ENCODE measurements around the gene TTI1. TPM values are rescaled to one million over a fixed set of nuclear protein-coding genes. Genes with fewer than 3 reads are reported as not detected.

TTI1 gene
- polyA plus RNA-seq, 1 of the 3 experiments (the other 2 are of a cell fraction), result 15.6 TPM

DNA sequence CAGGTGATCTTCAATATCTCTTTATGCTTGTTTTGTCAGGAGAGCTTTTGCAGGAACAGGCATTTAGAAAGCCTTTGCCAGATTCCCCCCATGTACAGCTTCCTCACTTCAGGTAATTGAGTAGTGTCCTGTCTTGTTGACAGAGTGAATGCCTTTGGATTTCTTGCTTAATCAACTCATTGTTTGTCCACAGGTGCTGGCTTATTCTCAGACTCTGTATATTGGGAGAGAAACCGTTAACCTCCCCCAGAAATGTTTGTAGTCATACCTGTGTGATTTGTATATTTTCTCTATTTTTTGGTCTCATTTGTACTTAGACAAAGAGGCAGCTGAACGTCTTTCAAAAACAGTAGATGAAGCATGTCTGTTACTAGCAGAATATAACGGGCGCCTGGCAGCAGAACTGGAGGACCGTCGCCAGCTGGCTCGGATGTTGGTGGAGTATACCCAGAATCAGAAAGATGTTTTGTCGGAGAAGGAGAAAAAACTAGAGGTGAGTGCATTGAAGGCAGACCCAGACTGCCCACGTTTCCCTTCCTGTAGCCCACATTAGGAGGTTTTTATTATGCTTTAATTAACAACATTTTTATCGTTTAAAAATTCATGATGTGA lies 32.6 kb upstream of the TTI1 start:
- H3K4me2 ChIP-seq, result no peak overlapping the region
- H2AFZ ChIP-seq (ENCODE audit: low read depth), result no peak overlapping the region
- no peaks in the 10 kb centered on the region for H3K27me3 ChIP-seq (ENCODE audit: insufficient read depth)
- CTCF ChIA-PET, result interaction anchor here (1.3 to 32.1 kb wide), 9 partner anchors 8 to 256 kb away, joined by 3 to 725 read pairs (median 9); partner anchors contain the start of gene TGM2
- H3K9me3 ChIP-seq, result no peaks in the 10 kb centered on the region
- TF ChIP-seq MXI1 (IDR thresholded peaks at IDR 0.05; ENCODE audit: low read depth, low read length), result no peak
- TF ChIP-seq POLR2AphosphoS5 (IDR thresholded peaks at IDR 0.05; ENCODE audit: low read depth, low read length), result no peak
- no peak for TF ChIP-seq MEF2A (IDR thresholded peaks at IDR 0.05; ENCODE audit: borderline replicate concordance, low read depth)
- no peak for TF ChIP-seq SIN3A (IDR thresholded peaks at IDR 0.05; ENCODE audit: borderline replicate concordance, low read depth, low read length)
- TF ChIP-seq RXRA (IDR thresholded peaks at IDR 0.05; ENCODE audit: borderline replicate concordance, low read depth), result no peak
- TF ChIP-seq RAD21 (IDR thresholded peaks at IDR 0.05; ENCODE audit: low read length), result no peak
- TF ChIP-seq, protein P1, sequence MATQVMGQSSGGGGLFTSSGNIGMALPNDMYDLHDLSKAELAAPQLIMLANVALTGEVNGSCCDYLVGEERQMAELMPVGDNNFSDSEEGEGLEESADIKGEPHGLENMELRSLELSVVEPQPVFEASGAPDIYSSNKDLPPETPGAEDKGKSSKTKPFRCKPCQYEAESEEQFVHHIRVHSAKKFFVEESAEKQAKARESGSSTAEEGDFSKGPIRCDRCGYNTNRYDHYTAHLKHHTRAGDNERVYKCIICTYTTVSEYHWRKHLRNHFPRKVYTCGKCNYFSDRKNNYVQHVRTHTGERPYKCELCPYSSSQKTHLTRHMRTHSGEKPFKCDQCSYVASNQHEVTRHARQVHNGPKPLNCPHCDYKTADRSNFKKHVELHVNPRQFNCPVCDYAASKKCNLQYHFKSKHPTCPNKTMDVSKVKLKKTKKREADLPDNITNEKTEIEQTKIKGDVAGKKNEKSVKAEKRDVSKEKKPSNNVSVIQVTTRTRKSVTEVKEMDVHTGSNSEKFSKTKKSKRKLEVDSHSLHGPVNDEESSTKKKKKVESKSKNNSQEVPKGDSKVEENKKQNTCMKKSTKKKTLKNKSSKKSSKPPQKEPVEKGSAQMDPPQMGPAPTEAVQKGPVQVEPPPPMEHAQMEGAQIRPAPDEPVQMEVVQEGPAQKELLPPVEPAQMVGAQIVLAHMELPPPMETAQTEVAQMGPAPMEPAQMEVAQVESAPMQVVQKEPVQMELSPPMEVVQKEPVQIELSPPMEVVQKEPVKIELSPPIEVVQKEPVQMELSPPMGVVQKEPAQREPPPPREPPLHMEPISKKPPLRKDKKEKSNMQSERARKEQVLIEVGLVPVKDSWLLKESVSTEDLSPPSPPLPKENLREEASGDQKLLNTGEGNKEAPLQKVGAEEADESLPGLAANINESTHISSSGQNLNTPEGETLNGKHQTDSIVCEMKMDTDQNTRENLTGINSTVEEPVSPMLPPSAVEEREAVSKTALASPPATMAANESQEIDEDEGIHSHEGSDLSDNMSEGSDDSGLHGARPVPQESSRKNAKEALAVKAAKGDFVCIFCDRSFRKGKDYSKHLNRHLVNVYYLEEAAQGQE (IDR thresholded peaks at IDR 0.05; ENCODE audit: low read depth, low read length), result no peak
- TF ChIP-seq TEAD4 (IDR thresholded peaks at IDR 0.05; ENCODE audit: borderline replicate concordance, insufficient read depth), result no peak
- TF ChIP-seq RFX5 (IDR thresholded peaks at IDR 0.05; ENCODE audit: low read length), result no peak
- no peak for TF ChIP-seq CHD2 (IDR thresholded peaks at IDR 0.05; ENCODE audit: low read length, partially characterized antibody)
- TF ChIP-seq, protein P2, sequence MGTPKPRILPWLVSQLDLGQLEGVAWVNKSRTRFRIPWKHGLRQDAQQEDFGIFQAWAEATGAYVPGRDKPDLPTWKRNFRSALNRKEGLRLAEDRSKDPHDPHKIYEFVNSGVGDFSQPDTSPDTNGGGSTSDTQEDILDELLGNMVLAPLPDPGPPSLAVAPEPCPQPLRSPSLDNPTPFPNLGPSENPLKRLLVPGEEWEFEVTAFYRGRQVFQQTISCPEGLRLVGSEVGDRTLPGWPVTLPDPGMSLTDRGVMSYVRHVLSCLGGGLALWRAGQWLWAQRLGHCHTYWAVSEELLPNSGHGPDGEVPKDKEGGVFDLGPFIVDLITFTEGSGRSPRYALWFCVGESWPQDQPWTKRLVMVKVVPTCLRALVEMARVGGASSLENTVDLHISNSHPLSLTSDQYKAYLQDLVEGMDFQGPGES (IDR thresholded peaks at IDR 0.05; ENCODE audit: low read depth, low read length), result no peak
- TF ChIP-seq, protein P3, sequence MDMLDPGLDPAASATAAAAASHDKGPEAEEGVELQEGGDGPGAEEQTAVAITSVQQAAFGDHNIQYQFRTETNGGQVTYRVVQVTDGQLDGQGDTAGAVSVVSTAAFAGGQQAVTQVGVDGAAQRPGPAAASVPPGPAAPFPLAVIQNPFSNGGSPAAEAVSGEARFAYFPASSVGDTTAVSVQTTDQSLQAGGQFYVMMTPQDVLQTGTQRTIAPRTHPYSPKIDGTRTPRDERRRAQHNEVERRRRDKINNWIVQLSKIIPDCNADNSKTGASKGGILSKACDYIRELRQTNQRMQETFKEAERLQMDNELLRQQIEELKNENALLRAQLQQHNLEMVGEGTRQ (IDR thresholded peaks at IDR 0.05; ENCODE audit: borderline replicate concordance, low read depth, low read length), result no peak
- TF ChIP-seq, protein P4, sequence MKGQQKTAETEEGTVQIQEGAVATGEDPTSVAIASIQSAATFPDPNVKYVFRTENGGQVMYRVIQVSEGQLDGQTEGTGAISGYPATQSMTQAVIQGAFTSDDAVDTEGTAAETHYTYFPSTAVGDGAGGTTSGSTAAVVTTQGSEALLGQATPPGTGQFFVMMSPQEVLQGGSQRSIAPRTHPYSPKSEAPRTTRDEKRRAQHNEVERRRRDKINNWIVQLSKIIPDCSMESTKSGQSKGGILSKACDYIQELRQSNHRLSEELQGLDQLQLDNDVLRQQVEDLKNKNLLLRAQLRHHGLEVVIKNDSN (IDR thresholded peaks at IDR 0.05; ENCODE audit: borderline replicate concordance, low read depth), result no peak
- TF ChIP-seq EP300 (IDR thresholded peaks at IDR 0.05; ENCODE audit: borderline replicate concordance in 1 of 2, low read depth in 1 of 2, low read length in 1 of 2), result no peak
- WGBS (ENCODE audit: low lambda C conversion rate), result 97% methylated on average over 10 of the region's 10 CpGs
- H3K36me3 ChIP-seq (replicated peaks in 1 of 2; ENCODE audit: control insufficient read depth in 1 of 2, insufficient read depth in 2 of 2, low read length in 1 of 2), result peaks cover 82 to 89% of the 10 kb centered on the region in 2 experiments
- H3K4me1 ChIP-seq (ENCODE audit: control insufficient read depth in 1 of 2, insufficient read depth in 2 of 2, low read depth in 1 of 2, low read length in 1 of 2), result peaks cover 0 to 20% of the 10 kb centered on the region in 2 experiments; a peak in 2 of 4 replicates
- H3K27ac ChIP-seq (ENCODE audit: low read depth in 2 of 2, low read length in 1 of 2), result peak overlapping the region in 1 of 2 experiments; percentile 29; a peak in 2 of 4 replicates
- no peaks in the 10 kb centered on the region for H3K9me2 ChIP-seq
- no peak overlapping the region for H3K9ac ChIP-seq
- DNase-seq, result no peak
- POLR2A ChIA-PET, result no interaction called here
- no peaks in the 10 kb centered on the region for H4K20me1 ChIP-seq (ENCODE audit: insufficient read depth)
- no peaks in the 10 kb centered on the region for H3K79me2 ChIP-seq (ENCODE audit: insufficient read depth)
- H3K4me3 ChIP-seq (ENCODE audit: low read depth in 2 of 2, low read length in 1 of 2), result no peak overlapping the region
- H3F3A ChIP-seq (replicated peaks; ENCODE audit: insufficient read depth), result no peaks in the 10 kb centered on the region
